HG03045 (cell line): ENCODE measurements around the gene HOXD4.

Experiments
- ATAC-seq: cut with Tn5 transposase; IDR thresholded peaks from one replicate; pipeline ENCODE4 v1.9.1; 2021; ENCODE audit warnings: mild to moderate bottlenecking, moderate library complexity; ENCODE audit not compliant: unreplicated experiment

The HOXD4 gene

GRCh38 chr2:176170602-176171305, 19.4 kb downstream of the HOXD4 start:
- ATAC-seq = no peak

- no peak for ATAC-seq
Measured at GRCh38 chr2:176171351-176172006, 20.1 kb downstream of the HOXD4 start.

GRCh38 chr2:176172007-176172894, 20.9 kb downstream of the HOXD4 start:
- no peak for ATAC-seq

GRCh38 chr2:176172895-176173566, 21.7 kb downstream of the HOXD4 start:
- no peak for ATAC-seq

GRCh38 chr2:176173567-176174381, 22.4 kb downstream of the HOXD4 start:
- no peak for ATAC-seq

- ATAC-seq = no peak
Measured at GRCh38 chr2:176174382-176174823, 23.1 kb downstream of the HOXD4 start.

GRCh38 chr2:176174824-176175708, 23.7 kb downstream of the HOXD4 start:
- ATAC-seq = no peak

GRCh38 chr2:176175709-176176607, 24.6 kb downstream of the HOXD4 start:
- ATAC-seq = no peak

GRCh38 chr2:176177580-176178037, 26.3 kb downstream of the HOXD4 start:
- no peak for ATAC-seq

- no peak for ATAC-seq
Measured at GRCh38 chr2:176178038-176178756, 26.8 kb downstream of the HOXD4 start.

GRCh38 chr2:176178757-176179295, 27.5 kb downstream of the HOXD4 start:
- no peak for ATAC-seq

- no peak for ATAC-seq
Measured at GRCh38 chr2:176181551-176181950, 30.2 kb downstream of the HOXD4 start.

GRCh38 chr2:176182671-176183070, 31.3 kb downstream of the HOXD4 start:
- no peak for ATAC-seq

GRCh38 chr2:176184749-176185148, 33.4 kb downstream of the HOXD4 start:
- no peak for ATAC-seq

GRCh38 chr2:176186024-176186423, 34.7 kb downstream of the HOXD4 start:
- no peak for ATAC-seq

- ATAC-seq = no peak
Measured at GRCh38 chr2:176187200-176187898, 36.0 kb downstream of the HOXD4 start.
